ENCODE results near the gene FAAH2.
"Not testable (repeated sequence)": the region's sequence is repeated elsewhere in the genome, so short reads cannot be mapped to it uniquely, and the experiment has no call there.

The FAAH2 gene, protein sequence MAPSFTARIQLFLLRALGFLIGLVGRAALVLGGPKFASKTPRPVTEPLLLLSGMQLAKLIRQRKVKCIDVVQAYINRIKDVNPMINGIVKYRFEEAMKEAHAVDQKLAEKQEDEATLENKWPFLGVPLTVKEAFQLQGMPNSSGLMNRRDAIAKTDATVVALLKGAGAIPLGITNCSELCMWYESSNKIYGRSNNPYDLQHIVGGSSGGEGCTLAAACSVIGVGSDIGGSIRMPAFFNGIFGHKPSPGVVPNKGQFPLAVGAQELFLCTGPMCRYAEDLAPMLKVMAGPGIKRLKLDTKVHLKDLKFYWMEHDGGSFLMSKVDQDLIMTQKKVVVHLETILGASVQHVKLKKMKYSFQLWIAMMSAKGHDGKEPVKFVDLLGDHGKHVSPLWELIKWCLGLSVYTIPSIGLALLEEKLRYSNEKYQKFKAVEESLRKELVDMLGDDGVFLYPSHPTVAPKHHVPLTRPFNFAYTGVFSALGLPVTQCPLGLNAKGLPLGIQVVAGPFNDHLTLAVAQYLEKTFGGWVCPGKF

DNA sequence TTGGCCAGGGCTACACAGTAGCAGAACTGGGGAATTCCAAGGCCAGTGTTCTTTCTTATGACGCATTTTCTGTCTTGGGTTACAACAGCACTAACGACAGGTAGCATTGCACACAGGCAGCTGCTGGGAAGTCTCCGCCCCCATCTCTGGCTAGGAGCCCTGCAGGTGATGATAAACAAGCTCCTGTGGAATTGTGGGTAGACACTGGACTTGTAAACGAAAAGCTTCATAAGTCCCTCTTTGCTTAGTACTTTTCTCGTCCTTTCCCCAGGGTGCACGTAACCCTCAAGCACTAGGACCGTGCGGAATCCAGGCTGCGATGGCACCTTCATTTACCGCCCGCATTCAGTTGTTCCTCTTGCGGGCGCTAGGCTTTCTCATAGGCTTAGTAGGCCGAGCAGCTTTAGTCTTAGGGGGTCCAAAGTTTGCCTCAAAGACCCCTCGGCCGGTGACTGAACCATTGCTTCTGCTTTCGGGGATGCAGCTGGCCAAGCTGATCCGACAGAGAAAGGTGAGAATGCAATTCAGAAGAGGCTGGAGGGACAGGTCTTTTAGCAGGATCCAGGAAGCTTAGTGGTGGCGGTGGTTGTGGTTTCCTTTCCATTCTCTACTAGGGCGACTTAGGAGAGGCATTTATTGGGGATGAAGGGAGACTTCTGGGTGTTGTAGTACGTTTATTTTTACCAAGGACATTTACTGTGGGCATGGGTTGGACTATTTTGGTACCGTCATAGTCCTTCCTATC lies at the start of gene FAAH2:
Gene FAAH2 (plus strand): TSS at position 200 of the 745 bp plus-strand sequence. CDS start 120 bp downstream, at position 320.
- no peak for TF ChIP-seq POLR2A (IDR thresholded peaks at IDR 0.05; ENCODE audit: low read depth, low read length)
- DNase-seq (ENCODE audit: insufficient read length, low spot score), result no peak
- FAIRE-seq, result no peak

DNA sequence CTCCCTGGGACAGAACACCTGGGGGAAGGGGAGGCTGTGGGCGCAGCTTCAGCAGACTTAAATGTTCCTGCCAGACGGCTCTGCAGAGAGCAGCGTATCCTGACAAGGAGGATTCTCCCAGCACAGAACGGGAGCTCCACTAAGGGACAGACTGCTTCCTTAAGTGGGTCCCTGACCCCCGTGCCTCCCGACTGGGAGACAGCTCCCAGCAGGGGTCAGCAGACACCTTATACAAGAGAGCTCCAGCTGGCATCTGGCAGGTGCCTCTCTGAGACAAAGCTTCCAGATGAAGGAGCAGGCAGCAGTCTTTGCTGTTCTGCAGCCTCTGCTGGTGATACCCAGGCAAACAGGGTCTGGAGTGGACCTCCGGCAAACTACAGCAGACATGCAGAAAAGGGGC lies 44.5 kb upstream of the FAAH2 start:
- no peak for TF ChIP-seq POLR2A (IDR thresholded peaks at IDR 0.05; ENCODE audit: low read depth, low read length)
- FAIRE-seq (no peak), DNase-seq (ENCODE audit: insufficient read length, low spot score) (no peak)

DNA sequence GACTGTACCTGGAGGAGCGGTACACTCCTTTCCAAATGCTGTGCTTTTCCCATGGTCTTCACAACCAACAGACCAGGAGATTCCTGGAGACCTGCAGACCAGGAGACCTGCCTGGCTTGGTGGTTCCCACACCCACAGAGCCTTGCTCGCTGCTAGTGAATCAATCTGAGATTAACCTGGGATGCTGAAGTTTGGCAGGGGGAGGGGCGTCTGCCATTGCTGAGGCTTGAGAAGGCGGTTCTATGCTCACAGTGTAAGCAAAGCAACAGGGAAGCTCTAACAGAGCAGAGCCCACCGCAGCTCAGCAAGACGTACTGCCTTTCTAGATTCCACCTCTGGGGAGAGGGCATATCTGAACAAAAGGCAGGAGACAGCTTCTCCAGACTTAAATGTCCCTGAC lies 34.5 kb upstream of the FAAH2 start:
- DNase-seq (ENCODE audit: insufficient read length, low spot score), result no peak
- FAIRE-seq, result no peak
- no peak for TF ChIP-seq POLR2A (IDR thresholded peaks at IDR 0.05; ENCODE audit: low read depth, low read length)

DNA sequence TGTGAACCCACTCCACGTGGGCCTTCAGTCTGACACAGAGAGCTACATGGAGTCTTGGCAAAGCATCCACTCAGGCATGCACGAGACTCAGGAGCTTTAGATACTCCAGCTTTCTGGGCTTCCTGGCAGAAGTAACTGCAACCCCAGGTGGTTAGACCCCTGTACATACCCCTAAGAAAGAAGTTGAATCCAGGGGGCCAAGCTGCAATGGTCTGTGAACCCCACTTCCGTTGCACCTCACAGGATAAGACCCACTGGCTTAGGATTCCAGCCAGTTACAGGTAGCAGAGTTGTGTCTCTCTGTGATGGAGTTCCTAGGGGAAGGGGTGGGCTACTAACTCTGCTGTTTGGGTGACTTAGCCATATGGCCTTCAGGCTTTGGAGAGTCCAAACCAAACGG lies 21.4 kb upstream of the FAAH2 start:
- FAIRE-seq (no peak), DNase-seq (ENCODE audit: insufficient read length, low spot score) (no peak)
- no peak for TF ChIP-seq POLR2A (IDR thresholded peaks at IDR 0.05; ENCODE audit: low read depth, low read length)

DNA sequence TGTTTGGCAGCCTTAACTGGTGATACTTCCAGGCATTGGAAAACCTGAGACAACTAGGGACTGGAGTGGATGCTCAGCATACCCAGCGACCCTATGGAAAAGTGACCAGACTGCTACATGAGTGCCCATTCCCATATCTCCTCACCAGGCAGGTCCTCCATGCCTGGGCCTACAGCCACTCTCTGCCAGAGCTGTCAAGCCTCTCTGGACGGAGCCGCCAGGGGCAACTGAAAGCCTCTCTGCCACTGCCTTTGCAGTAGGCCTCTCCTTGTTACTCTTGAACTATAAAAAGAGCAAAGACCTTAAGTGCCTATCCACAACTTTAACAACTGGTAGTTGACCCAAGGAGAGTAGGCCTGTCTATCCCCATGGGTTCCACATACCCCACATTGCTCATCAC lies 20.2 kb upstream of the FAAH2 start:
- FAIRE-seq, result no peak
- no peak for TF ChIP-seq POLR2A (IDR thresholded peaks at IDR 0.05; ENCODE audit: low read depth, low read length)
- no peak for DNase-seq (ENCODE audit: insufficient read length, low spot score)

DNA sequence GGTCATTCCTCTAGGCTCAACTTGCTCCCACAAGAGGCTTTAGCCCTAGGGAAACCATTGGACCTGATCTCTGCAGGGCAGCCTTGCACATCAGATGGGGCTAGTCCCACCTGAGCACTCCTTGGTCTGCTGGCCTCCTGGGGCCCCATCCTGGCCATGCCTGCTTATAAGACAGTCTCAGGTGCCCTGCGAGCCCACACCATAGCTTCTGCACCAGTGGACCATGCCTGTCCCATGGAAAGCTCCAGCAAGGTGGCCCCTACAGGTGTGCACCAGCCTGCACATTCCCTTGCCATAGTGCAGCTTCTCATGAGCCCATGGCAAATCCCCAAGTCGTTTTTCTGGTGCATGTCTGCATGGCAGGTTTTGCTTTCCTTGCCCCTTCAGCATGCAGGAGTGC lies 19.6 kb upstream of the FAAH2 start:
- DNase-seq (ENCODE audit: insufficient read length, low spot score) (no peak), FAIRE-seq (no peak)
- no peak for TF ChIP-seq POLR2A (IDR thresholded peaks at IDR 0.05; ENCODE audit: low read depth, low read length)

DNA sequence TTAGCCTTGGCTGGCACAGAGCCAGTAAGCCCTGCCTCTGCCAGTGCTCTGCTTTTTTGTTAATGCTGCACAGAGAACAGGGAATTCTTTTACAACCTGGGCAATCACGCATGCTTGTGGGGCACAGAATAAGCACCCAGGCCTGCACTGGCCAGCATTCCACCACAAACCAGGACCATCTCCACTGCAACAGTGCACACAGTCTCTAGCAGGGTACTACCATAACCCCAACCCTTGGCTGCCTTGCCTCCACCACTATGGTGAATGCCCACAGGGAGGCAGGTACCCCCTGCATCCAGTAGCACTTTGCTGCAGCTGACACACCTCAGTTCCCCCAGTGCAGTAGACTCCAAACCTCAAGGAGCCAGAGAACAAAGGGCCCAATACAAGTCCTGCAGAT lies 19.2 kb upstream of the FAAH2 start:
- TF ChIP-seq POLR2A (IDR thresholded peaks at IDR 0.05; ENCODE audit: low read depth, low read length), result no peak
- DNase-seq (ENCODE audit: insufficient read length, low spot score) (no peak), FAIRE-seq (no peak)

DNA sequence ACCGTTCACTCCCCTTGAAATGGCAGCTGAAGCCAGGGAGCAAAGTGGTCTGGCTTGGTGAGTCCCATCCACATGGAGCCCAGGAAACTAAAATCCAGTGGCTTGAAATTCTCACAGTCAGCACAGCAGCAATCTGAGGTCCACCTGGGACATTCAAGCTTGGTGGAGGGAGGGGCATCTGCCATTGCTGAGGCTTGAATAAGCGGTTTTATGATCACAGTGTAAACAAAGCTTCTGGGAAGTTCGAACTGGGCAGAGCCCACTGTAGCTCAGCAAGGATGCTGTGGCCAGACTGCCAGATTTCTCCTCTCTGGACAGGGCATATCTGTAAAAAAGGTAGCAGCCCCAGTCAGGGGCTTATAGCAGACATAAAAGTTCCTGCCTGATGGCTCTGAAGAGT lies 15.5 kb upstream of the FAAH2 start:
- no peak for FAIRE-seq
- no peak for TF ChIP-seq POLR2A (IDR thresholded peaks at IDR 0.05; ENCODE audit: low read depth, low read length)
- no peak for DNase-seq (ENCODE audit: insufficient read length, low spot score)

DNA sequence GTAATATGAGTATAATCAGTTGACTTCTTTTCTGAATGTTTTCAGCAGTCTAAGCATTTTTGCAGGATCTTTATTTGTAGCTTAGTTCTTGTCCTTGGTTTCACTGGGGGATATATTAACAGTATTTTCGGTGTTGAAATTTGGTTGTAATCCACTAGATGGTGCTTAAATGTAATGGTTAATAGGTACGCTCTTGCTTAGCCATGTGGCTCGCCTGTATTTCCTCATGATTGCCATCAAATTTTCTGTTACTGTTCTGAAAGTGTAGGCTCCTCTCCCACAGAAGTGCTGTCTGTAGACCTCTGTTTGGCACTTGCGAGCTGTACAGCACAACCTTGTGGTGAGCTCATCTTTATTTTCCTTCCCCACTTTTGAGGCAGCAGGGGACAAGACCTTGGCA lies 3.9 kb upstream of the FAAH2 start:
- FAIRE-seq, result no peak
- no peak for DNase-seq (ENCODE audit: insufficient read length, low spot score)

DNA sequence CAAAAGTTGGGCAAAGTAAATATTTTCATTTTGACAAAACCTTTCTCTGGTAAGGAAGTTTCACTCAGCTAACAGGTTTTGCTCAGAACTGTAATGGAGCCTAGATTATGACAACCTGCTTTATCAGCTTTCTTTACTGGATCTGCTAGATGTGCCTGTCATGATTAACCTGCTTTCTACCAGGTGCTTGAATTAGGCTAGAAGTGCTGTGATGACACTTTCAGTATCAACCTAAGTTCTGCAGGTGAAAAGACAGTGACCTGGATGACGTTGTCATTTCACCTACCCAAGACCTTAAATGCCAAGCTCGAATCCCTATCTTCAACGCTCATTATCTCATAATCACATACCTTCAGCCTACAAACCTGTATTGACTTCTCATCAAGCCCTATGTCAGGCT lies 1.5 kb upstream of the FAAH2 start:
- DNase-seq (ENCODE audit: insufficient read length, low spot score) (no peak), FAIRE-seq (no peak)
- TF ChIP-seq POLR2A (IDR thresholded peaks at IDR 0.05; ENCODE audit: low read depth, low read length), result no peak

More for the DNA sequence above, 3.9 kb upstream of the FAAH2 start:
- no peak for TF ChIP-seq POLR2A (IDR thresholded peaks at IDR 0.05; ENCODE audit: low read depth, low read length)

DNA sequence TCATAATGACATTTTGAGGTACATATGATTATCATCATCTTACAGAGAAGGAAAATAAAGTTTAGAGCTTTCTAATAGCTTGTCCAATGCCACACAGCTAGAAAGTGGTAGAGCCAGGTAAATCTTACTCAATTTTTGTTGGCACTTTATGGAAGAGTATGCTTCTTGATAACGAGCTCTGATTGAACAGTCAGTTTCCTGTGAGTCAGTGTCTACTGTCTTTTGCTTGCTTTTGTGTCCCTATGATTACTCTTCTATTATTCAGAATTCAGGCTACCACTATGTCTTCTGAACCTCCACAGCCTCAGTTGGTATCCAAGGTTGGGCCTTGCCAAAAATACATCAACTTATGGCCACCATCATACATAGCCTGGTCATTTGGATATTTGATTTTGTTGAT lies 2.6 kb downstream of the FAAH2 start:
- no peak for TF ChIP-seq POLR2A (IDR thresholded peaks at IDR 0.05; ENCODE audit: low read depth, low read length)
- FAIRE-seq, result no peak

DNA sequence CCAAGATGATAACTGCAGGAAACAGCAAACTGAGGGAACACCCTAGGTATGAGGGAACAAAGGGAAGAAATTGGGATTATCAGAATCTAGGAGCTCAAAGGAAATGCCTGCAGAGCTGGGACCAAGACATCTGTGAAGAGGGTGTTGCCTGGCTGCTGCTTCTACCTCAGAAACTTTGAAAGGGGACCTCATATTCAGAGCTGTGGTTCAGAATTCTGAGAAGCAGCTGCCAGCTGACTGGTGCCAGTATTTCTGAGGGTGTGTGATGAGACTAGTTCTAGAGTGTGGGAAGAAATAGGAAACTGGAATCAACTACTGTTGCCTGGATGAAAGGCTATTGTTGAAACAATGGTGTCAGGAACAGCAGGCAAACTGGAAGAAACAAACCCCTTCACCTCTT lies 8.5 kb downstream of the FAAH2 start:
- TF ChIP-seq POLR2A (IDR thresholded peaks at IDR 0.05; ENCODE audit: low read depth, low read length), result no peak
- DNase-seq (ENCODE audit: insufficient read length, low spot score) (no peak), FAIRE-seq (no peak)

More for the DNA sequence above, 2.6 kb downstream of the FAAH2 start:
- no peak for DNase-seq (ENCODE audit: insufficient read length, low spot score)

DNA sequence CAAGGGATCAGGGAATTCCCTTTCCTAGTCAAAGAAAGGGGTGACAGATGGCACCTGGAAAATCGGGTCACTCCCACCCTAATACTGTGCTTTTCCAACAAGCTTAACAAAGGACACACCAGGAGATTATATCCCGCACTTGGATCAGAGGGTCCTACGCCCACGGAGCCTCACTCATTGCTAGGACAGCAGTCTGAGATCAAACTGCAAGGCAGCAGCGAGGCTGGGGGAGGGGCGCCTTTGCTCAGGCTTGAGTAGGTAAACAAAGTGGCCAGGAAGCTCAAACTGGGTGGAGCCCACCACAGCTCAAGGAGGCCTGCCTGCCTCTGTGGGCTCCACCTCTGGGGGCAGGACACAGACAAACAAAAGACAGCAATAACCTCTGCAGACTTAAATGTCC lies 9.2 kb downstream of the FAAH2 start:
- not testable (repeated sequence) for FAIRE-seq; DNase-seq (ENCODE audit: insufficient read length, low spot score)

DNA sequence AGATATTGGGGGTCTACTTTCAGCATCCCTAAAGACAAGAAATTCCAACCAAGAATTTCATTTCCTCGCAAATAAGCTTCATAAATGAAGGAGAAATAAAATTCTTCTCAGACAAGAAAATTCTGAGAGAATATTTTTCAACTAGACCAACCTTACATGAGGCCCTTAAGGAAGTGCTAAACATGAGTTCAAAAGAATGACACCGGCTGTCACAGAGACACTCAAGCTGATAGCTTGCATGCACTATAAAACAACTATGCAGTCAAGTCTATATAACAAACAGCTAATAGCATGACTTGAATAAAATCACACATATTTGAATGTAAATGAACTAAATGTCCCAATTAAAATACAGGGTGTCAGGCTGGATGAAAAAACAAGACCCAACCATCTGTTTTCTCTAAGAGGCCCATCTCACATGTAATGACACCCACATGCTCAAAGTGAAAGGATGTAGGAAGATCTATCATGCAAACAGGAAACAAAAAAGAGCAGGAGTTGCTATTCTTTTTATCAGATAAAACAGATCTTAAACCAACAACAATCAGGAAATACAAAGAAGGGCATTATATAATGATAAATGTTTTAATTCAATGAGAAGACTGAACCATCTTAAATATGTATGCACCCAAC lies 27.2 kb downstream of the FAAH2 start:
- DNase-seq (ENCODE audit: insufficient read length, low spot score) (no peak), FAIRE-seq (no peak)
- no peak for TF ChIP-seq POLR2A (IDR thresholded peaks at IDR 0.05; ENCODE audit: low read depth, low read length)
